ENCODE results near the gene ZNF202.

The ZNF202 gene

DNA sequence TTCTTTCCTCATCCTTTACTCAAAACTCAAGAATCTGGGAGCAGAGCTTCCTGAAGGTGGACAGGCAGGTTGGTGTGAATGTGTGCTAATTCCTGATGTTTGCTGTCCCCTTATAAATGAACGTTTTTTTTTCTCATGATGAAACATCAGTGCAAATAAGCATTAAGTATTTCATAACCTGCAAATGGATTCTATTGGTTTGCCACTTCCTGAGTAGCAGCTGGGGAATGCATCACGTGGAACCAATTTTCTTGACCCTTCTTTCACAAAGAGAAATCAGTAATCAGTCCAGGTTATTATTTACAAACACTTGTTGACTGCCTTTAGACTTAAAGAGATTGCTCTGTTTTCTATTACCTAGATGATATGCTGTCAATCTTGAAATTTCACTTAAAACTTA is 46.9 kb downstream of the ZNF202 start:
- Histone ChIP-seq H3K9me2 (replicated peaks; ENCODE audit: control insufficient read depth, low read length) (no peaks in the 10 kb centered on the region), H3K79me2 (ENCODE audit: control insufficient read depth, low read length) (no peaks in the 10 kb centered on the region), H3K36me3 (ENCODE audit: control insufficient read depth, low read length) (no peaks in the 10 kb centered on the region), H3K9me3 (ENCODE audit: control insufficient read depth, insufficient read depth, low read length) (peaks cover under 1% of the 10 kb centered on the region; the same call in 1 of the 2 replicates), H4K20me1 (ENCODE audit: control insufficient read depth, insufficient read depth, low read depth, low read length) (no peaks in the 10 kb centered on the region), H3K4me2 (ENCODE audit: low read length) (no peak overlapping the region), H3F3A (ENCODE audit: control insufficient read depth, insufficient read depth) (no peaks in the 10 kb centered on the region), H3K4me1 (ENCODE audit: control insufficient read depth, low read length) (peaks cover 21% of the 10 kb centered on the region), H3K4me3 (ENCODE audit: low read length) (no peak overlapping the region), H3K27me3 (ENCODE audit: control insufficient read depth, low read length) (no peaks in the 10 kb centered on the region), H3K27ac (ENCODE audit: low read depth, low read length) (no peak overlapping the region)
- no peak for TF ChIP-seq EZH2phosphoT487 (IDR thresholded peaks at IDR 0.05; ENCODE audit: borderline replicate concordance, low read length)
- TF ChIP-seq CTCF (IDR thresholded peaks at IDR 0.05; ENCODE audit: low read depth, low read length, poor library complexity, severe bottlenecking), result no peak

DNA sequence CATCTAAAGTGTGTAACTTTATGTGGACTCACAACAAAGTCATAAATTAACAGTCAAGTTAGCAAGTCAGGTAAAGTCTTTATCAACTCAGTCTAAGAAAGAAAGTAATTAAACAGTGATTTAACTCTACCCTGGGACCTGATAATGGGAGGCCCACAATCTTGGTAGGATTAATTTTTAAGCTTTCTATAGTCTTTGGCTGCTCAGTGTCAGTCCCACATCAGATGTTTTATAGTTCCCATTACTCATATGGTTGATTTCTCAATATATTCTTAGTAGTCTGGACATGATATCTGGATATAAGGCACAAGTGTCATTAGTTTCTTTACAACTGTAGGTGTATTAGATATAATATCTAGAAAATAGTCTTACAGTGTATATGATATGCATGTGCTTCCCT is 48.5 kb downstream of the ZNF202 start:
- Histone ChIP-seq H4K20me1 (ENCODE audit: control insufficient read depth, insufficient read depth, low read depth, low read length) (no peaks in the 10 kb centered on the region), H3K9me3 (ENCODE audit: control insufficient read depth, insufficient read depth, low read length) (no peaks in the 10 kb centered on the region), H3K36me3 (ENCODE audit: control insufficient read depth, low read length) (no peaks in the 10 kb centered on the region), H3K4me3 (ENCODE audit: low read length) (no peak overlapping the region), H3F3A (ENCODE audit: control insufficient read depth, insufficient read depth) (no peaks in the 10 kb centered on the region), H3K9me2 (replicated peaks; ENCODE audit: control insufficient read depth, low read length) (no peaks in the 10 kb centered on the region), H3K27ac (ENCODE audit: low read depth, low read length) (no peak overlapping the region), H3K27me3 (ENCODE audit: control insufficient read depth, low read length) (no peaks in the 10 kb centered on the region), H3K4me2 (ENCODE audit: low read length) (no peak overlapping the region), H3K4me1 (ENCODE audit: control insufficient read depth, low read length) (peaks cover 5% of the 10 kb centered on the region), H3K79me2 (ENCODE audit: control insufficient read depth, low read length) (no peaks in the 10 kb centered on the region)
- TF ChIP-seq CTCF (IDR thresholded peaks at IDR 0.05; ENCODE audit: low read depth, low read length, poor library complexity, severe bottlenecking) (no peak), EZH2phosphoT487 (IDR thresholded peaks at IDR 0.05; ENCODE audit: borderline replicate concordance, low read length) (no peak)

- TF ChIP-seq EZH2phosphoT487 (IDR thresholded peaks at IDR 0.05; ENCODE audit: borderline replicate concordance, low read length) (no peak), CTCF (IDR thresholded peaks at IDR 0.05; ENCODE audit: low read depth, low read length, poor library complexity, severe bottlenecking) (no peak)
- H4K20me1 ChIP-seq (ENCODE audit: control insufficient read depth, insufficient read depth, low read depth, low read length), result no peaks in the 10 kb centered on the region
- peaks cover 13% of the 10 kb centered on the region for H3K4me1 ChIP-seq (ENCODE audit: control insufficient read depth, low read length)
- H3K9me3 ChIP-seq (ENCODE audit: control insufficient read depth, insufficient read depth, low read length), result no peaks in the 10 kb centered on the region
- no peaks in the 10 kb centered on the region for H3K36me3 ChIP-seq (ENCODE audit: control insufficient read depth, low read length)
- H3K4me2 ChIP-seq (ENCODE audit: low read length), result no peak overlapping the region
- no peaks in the 10 kb centered on the region for H3K9me2 ChIP-seq (replicated peaks; ENCODE audit: control insufficient read depth, low read length)
- no peak overlapping the region for H3K4me3 ChIP-seq (ENCODE audit: low read length)
- H3F3A ChIP-seq (ENCODE audit: control insufficient read depth, insufficient read depth), result no peaks in the 10 kb centered on the region
- H3K27ac ChIP-seq (ENCODE audit: low read depth, low read length), result no peak overlapping the region
- no peaks in the 10 kb centered on the region for H3K79me2 ChIP-seq (ENCODE audit: control insufficient read depth, low read length)
- no peaks in the 10 kb centered on the region for H3K27me3 ChIP-seq (ENCODE audit: control insufficient read depth, low read length)
Measured at GRCh38 chr11:123690485-123690884, 51.0 kb downstream of the ZNF202 start.

Measured in DOHH2 (cell line).